ENCODE results near the gene ADGRG4.
"Not testable (repeated sequence)": the region's sequence is repeated elsewhere in the genome, so short reads cannot be mapped to it uniquely, and the experiment has no call there.

The ADGRG4 gene

GRCh38 chrX:136390921-136391320, 90.2 kb downstream of the ADGRG4 start:
- H3K27me3 Mint-ChIP-seq, result peaks cover 7% of the 10 kb centered on the region
- H3K9me3 Mint-ChIP-seq (ENCODE audit: low read depth), result no peaks in the 10 kb centered on the region
- H3K27ac Mint-ChIP-seq, result no peak overlapping the region
- no peak overlapping the region for H3K4me3 Mint-ChIP-seq
- no peaks in the 10 kb centered on the region for H3K36me3 Mint-ChIP-seq
- H3K4me1 Mint-ChIP-seq (ENCODE audit: low read depth), result no peaks in the 10 kb centered on the region

DNA sequence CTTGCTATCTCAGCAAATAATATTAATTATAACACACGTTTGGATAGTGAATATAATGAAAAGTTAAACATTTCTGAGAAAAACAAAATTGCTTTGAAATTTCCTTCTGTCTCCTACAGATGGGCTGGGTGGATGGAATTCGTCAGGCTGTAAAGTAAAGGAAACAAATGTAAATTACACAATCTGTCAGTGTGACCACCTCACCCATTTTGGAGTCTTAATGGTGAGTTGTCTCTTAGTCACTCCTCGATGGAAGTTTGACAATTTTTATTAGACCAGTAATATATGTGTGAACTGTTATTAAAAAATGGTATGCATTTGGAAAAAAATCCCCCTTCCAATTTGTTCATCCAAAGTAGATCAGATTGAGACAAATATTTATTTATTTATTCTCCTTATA, 94.5 kb downstream of the ADGRG4 start:
- H3K4me1 Mint-ChIP-seq (ENCODE audit: low read depth), result no peaks in the 10 kb centered on the region
- H3K9me3 Mint-ChIP-seq (ENCODE audit: low read depth), result no peaks in the 10 kb centered on the region
- no peaks in the 10 kb centered on the region for H3K36me3 Mint-ChIP-seq
- H3K27ac Mint-ChIP-seq, result no peak overlapping the region
- no peak overlapping the region for H3K4me3 Mint-ChIP-seq
- H3K27me3 Mint-ChIP-seq, result no peaks in the 10 kb centered on the region

DNA sequence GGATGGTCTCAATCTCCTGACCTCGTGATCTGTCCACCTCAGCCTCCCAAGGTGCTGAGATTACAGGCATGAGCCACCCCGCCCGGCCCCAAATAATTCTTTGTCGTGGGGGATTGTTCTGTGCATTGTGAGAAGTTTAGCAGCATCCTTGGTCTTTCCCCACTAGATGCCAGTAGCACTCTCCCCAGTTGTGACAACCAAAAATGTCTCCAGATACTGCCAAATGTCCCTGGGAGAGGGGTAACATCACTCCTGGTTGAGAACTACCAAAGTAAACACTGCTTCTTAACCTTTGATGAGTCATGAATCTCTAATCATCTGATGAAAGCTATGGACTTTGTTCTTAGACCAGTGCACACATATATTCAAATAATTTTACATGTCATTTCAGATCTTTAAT, 96.2 kb downstream of the ADGRG4 start:
- no peaks in the 10 kb centered on the region for H3K9me3 Mint-ChIP-seq (ENCODE audit: low read depth)
- H3K27me3 Mint-ChIP-seq, result no peaks in the 10 kb centered on the region
- no peaks in the 10 kb centered on the region for H3K36me3 Mint-ChIP-seq
- H3K4me3 Mint-ChIP-seq, result no peak overlapping the region
- H3K27ac Mint-ChIP-seq, result no peak overlapping the region
- no peaks in the 10 kb centered on the region for H3K4me1 Mint-ChIP-seq (ENCODE audit: low read depth)

GRCh38 chrX:136405126-136405525, 104.4 kb downstream of the ADGRG4 start:
- Mint-ChIP-seq H3K4me3 (no peak overlapping the region), H3K27me3 (no peaks in the 10 kb centered on the region), H3K36me3 (no peaks in the 10 kb centered on the region), H3K27ac (no peak overlapping the region), H3K9me3 (ENCODE audit: low read depth) (no peaks in the 10 kb centered on the region), H3K4me1 (ENCODE audit: low read depth) (no peaks in the 10 kb centered on the region)

GRCh38 chrX:136417806-136418205, 117.0 kb downstream of the ADGRG4 start:
- no peaks in the 10 kb centered on the region for H3K36me3 Mint-ChIP-seq
- H3K9me3 Mint-ChIP-seq (ENCODE audit: low read depth), result no peaks in the 10 kb centered on the region
- no peaks in the 10 kb centered on the region for H3K4me1 Mint-ChIP-seq (ENCODE audit: low read depth)
- no peaks in the 10 kb centered on the region for H3K27me3 Mint-ChIP-seq
- no peak overlapping the region for H3K27ac Mint-ChIP-seq
- no peak overlapping the region for H3K4me3 Mint-ChIP-seq

DNA sequence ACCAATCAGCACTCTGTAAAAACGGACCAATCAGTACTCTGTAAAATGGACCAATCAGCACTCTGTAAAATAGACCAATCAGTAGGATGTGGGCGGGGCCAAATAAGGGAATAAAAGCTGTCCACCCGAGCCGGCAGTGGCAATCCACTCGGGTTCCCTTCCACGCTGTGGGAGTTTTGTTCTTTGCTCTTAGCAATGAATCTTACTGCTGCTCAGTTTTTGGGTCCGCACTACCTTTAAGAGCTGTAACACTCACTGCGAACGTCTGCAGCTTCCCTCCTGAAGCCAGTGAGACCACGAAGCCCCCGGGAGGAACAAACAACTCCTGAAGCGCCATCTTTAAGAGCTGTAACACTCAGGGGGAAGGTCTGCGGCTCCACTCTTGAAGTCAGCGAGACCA, 120.6 kb downstream of the ADGRG4 start:
- Mint-ChIP-seq H3K9me3 (ENCODE audit: low read depth) (no peaks in the 10 kb centered on the region), H3K36me3 (no peaks in the 10 kb centered on the region), H3K27ac (no peak overlapping the region), H3K4me3 (no peak overlapping the region), H3K27me3 (no peaks in the 10 kb centered on the region), H3K4me1 (ENCODE audit: low read depth) (no peaks in the 10 kb centered on the region)

- no peaks in the 10 kb centered on the region for H3K36me3 Mint-ChIP-seq
- H3K4me1 Mint-ChIP-seq (ENCODE audit: low read depth), result no peaks in the 10 kb centered on the region
- no peak overlapping the region for H3K4me3 Mint-ChIP-seq
- no peaks in the 10 kb centered on the region for H3K9me3 Mint-ChIP-seq (ENCODE audit: low read depth)
- no peaks in the 10 kb centered on the region for H3K27me3 Mint-ChIP-seq
- no peak overlapping the region for H3K27ac Mint-ChIP-seq
These were observed 123.0 kb downstream of the ADGRG4 start for GRCh38 chrX:136423724-136424123.

- Mint-ChIP-seq H3K4me1 (ENCODE audit: low read depth) (no peaks in the 10 kb centered on the region), H3K27me3 (no peaks in the 10 kb centered on the region), H3K9me3 (ENCODE audit: low read depth) (no peaks in the 10 kb centered on the region)
These were observed 125.2 kb downstream of the ADGRG4 start for GRCh38 chrX:136425996-136426395.

DNA sequence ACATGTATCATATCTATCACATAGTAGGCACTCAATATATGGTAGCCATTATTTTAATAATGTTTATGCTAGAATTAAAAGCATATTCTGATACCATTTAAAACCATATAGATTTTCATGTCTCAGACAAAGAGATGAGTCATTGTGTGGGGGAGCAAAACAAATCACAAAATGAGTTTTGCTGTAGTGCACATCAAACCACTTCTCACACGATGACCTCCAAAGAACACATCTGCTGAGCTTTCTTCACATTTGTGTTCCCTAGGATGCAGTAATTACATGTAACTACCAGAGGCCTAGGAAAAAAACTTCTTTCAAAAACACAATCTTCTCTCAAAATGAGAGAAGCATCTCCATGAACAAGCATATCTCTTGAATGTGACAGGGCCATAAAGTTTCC, 130.9 kb downstream of the ADGRG4 start:
- Mint-ChIP-seq H3K9me3 (ENCODE audit: low read depth) (no peaks in the 10 kb centered on the region), H3K4me3 (no peak overlapping the region), H3K27ac (no peak overlapping the region), H3K27me3 (no peaks in the 10 kb centered on the region), H3K4me1 (ENCODE audit: low read depth) (no peaks in the 10 kb centered on the region), H3K36me3 (no peaks in the 10 kb centered on the region)

More at GRCh38 chrX:136425996-136426395, 125.2 kb downstream of the ADGRG4 start:
- peak overlapping the region; percentile 41 for H3K27ac Mint-ChIP-seq
- H3K36me3 Mint-ChIP-seq, result no peaks in the 10 kb centered on the region
- H3K4me3 Mint-ChIP-seq, result no peak overlapping the region

DNA sequence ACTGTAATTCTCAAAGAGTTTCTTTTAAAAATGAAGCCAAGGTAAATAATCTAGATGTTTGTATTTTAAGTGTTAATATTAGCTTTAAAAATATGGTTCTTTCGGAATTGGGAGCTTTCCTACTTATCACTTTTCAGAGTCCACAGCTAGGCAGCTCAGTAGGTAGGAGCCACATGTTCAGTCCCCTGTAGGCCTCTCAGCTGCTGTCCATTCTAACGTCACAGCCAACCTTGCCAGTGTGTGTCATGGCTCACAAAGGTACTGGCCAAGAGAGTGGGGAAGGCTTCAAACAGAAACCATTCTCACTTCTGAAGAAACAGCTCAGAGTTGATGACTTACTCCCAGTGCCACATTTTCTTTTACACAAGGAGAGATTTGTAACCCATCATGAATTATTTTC, 137.0 kb downstream of the ADGRG4 start:
- no peaks in the 10 kb centered on the region for H3K9me3 Mint-ChIP-seq (ENCODE audit: low read depth)
- H3K27me3 Mint-ChIP-seq, result no peaks in the 10 kb centered on the region

GRCh38 chrX:136438192-136438591, 137.4 kb downstream of the ADGRG4 start:
- Mint-ChIP-seq H3K36me3 (no peaks in the 10 kb centered on the region), H3K27me3 (no peaks in the 10 kb centered on the region), H3K9me3 (ENCODE audit: low read depth) (no peaks in the 10 kb centered on the region), H3K4me3 (no peak overlapping the region), H3K27ac (no peak overlapping the region), H3K4me1 (ENCODE audit: low read depth) (no peaks in the 10 kb centered on the region)

More for the DNA sequence above, 137.0 kb downstream of the ADGRG4 start:
- H3K4me1 Mint-ChIP-seq (ENCODE audit: low read depth), result no peaks in the 10 kb centered on the region
- no peaks in the 10 kb centered on the region for H3K36me3 Mint-ChIP-seq
- H3K4me3 Mint-ChIP-seq, result no peak overlapping the region
- H3K27ac Mint-ChIP-seq, result no peak overlapping the region

DNA sequence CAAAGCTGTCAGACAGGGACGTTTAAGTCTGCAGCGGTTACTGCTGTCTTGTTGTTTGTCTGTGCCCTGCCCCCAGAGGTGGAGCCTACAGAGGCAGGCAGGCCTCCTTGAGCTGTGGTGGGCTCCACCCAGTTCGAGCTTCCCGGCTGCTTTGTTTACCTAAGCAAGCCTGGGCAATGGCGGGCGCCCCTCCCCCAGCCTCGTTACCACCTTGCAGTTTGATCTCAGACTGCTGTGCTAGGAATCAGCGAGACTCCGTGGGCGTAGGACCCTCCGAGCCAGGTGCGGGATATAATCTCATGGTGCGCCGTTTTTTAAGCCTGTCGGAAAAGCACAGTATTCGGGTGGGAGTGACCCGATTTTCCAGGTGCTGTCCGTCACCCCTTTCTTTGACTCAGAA, 144.9 kb downstream of the ADGRG4 start:
- H3K27ac Mint-ChIP-seq; H3K9me3 Mint-ChIP-seq (ENCODE audit: low read depth); H3K4me3 Mint-ChIP-seq; H3K27me3 Mint-ChIP-seq; H3K36me3 Mint-ChIP-seq; H3K4me1 Mint-ChIP-seq (ENCODE audit: low read depth): not testable (repeated sequence)

DNA sequence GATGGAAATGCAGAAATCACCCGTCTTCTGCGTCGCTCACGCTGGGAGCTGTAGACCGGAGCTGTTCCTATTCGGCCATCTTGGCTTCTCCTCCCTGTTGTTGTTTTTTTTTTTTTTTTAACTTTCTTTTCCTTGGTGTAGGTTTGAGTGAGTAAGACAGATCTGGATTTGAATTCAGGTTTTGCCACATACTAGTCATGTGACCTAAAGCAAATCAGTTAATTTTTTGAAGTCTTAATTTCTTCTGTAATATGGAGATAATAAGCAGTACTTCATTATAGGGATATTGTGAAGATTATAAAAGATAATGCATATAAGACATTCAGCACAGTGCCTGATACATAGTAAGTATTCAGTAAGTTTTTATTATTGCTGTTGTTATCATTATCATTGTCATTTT, 145.4 kb downstream of the ADGRG4 start:
- Mint-ChIP-seq H3K27me3 (no peaks in the 10 kb centered on the region), H3K9me3 (ENCODE audit: low read depth) (no peaks in the 10 kb centered on the region), H3K36me3 (no peaks in the 10 kb centered on the region), H3K4me3 (no peak overlapping the region), H3K4me1 (ENCODE audit: low read depth) (no peaks in the 10 kb centered on the region), H3K27ac (no peak overlapping the region)

DNA sequence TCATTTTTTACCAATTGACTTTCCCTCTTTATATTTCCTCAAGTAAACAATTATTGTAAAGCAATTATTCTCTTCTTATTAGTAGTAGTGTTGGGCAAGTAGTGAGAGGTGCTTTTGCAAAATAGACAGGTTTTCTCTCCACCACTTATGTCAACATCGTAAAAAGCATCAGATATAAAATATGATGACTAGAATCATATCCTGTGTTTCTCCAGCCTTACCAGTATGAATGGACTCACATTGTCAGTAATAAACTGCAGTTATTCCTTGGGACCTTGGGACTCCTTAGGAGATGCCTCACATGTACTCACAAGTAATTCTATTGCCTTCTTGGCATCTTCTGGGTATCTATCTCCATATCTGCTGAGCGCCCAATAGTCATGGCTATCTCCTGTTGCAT, 146.5 kb downstream of the ADGRG4 start:
- no peak overlapping the region for H3K4me3 Mint-ChIP-seq
- no peaks in the 10 kb centered on the region for H3K36me3 Mint-ChIP-seq
- no peaks in the 10 kb centered on the region for H3K27me3 Mint-ChIP-seq
- no peaks in the 10 kb centered on the region for H3K9me3 Mint-ChIP-seq (ENCODE audit: low read depth)
- no peaks in the 10 kb centered on the region for H3K4me1 Mint-ChIP-seq (ENCODE audit: low read depth)
- H3K27ac Mint-ChIP-seq, result no peak overlapping the region

- H3K9me3 Mint-ChIP-seq (ENCODE audit: low read depth), result no peaks in the 10 kb centered on the region
- H3K36me3 Mint-ChIP-seq, result no peaks in the 10 kb centered on the region
- no peaks in the 10 kb centered on the region for H3K27me3 Mint-ChIP-seq
- H3K4me1 Mint-ChIP-seq (ENCODE audit: low read depth), result no peaks in the 10 kb centered on the region
- H3K27ac Mint-ChIP-seq, result no peak overlapping the region
- no peak overlapping the region for H3K4me3 Mint-ChIP-seq
These were observed 147.2 kb downstream of the ADGRG4 start for GRCh38 chrX:136447968-136448367.

DNA sequence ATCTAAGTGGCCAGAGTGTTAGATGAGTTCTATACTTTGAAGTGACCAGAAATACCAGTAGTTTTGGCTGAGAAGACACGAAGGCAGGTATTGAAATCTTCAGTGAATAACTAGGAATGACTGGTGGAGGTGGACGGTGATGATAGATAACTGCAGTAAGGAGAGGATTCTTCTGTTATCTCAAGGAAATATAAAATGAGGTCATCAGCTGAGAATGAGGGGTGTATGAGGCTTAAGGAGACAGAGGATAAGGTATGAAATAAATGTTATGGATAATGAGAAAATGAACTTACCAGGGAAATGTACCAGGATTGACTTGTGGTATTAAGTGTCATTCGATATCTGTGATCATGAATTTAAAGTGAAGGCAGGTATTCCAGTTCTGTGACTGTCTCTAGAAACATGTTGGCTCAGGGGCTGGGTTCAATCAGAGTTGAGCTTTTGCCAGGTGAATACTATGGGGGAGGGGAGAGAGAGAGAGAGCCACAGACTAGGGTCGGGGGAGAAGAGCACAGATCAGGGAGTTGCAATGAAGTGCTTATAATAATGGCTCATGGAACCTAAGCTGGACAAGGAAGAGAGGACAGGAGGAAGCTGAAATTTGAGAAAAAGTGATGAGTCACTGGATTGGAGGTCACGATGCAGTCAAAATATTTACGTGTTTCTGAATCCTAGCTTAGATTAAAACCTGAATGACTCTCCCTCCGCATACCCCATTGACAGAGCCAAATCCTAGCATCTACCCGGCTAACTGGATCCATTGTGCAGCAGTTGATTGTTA, 149.5 kb downstream of the ADGRG4 start:
- H3K27ac Mint-ChIP-seq, result no peak overlapping the region
- H3K36me3 Mint-ChIP-seq, result no peaks in the 10 kb centered on the region
- no peaks in the 10 kb centered on the region for H3K27me3 Mint-ChIP-seq
- H3K9me3 Mint-ChIP-seq (ENCODE audit: low read depth), result no peaks in the 10 kb centered on the region
- H3K4me1 Mint-ChIP-seq (ENCODE audit: low read depth), result no peaks in the 10 kb centered on the region
- no peak overlapping the region for H3K4me3 Mint-ChIP-seq

All from activated naive CD8-positive, alpha-beta T cell (primary cell).